Measurements from ENCODE around the gene FGF19. TPM values are rescaled to one million over a fixed set of nuclear protein-coding genes. Genes with fewer than 3 reads are reported as not detected.
"Not testable (repeated sequence)": the region's sequence is repeated elsewhere in the genome, so short reads cannot be mapped to it uniquely, and the experiment has no call there.

The FGF19 gene
- total RNA-seq, 1 experiment from 2014 or later: not detected

DNA sequence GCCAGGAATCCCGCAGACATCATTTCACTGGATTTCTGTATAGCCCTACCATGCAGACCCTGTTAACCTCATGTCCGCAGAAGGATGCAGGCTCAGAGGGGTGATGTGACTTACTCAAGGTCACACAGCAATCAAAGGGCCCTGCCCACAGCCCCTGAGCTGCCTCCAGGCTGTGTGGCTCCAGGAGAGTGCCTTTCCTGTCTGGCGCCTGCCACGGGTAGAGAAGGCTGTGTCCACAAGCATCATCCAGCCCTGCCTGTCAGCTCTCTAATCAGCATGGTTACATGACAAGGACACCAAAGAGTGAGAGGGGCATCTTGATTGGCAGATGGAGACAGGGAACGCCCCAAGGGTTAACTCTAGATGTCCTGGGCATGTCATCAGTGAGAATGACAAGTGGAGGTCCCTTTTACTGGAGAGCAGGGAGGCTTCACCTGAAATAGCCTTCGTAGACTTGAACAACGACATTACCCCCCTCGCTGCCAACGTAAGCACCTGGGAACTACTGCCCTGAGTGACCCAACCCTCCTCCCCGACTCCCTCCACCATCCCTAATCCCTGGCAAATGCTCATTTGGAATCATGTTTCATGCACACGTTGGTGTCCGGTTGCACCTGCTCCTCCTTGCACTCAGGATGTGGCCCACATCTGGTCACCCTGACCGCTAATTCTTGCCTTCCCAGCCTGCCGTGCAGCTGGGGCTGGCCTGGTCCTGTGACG is 6.9 kb downstream of the FGF19 start:
- no peak for DNase-seq (ENCODE audit: low spot score)

DNA sequence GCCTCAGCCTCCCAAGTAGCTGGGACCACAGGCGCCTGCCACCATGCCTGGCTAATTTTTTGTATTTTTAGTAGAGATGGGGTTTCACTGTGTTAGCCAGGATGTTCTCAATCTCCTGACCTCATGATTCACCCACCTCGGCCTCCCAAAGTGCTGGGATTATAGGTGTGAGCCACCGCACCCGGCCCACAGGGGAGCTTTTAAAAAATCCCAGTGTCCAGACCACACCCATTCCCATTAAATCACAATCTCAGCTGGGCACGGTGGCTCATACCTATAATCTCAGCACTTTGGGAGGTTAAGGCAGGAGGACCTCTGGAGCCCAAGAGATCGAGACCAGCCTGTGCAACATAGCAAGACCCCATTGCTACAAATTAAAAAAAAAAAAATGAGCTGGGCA is 7.8 kb downstream of the FGF19 start:
- DNase-seq (ENCODE audit: low spot score): not testable (repeated sequence)

DNA sequence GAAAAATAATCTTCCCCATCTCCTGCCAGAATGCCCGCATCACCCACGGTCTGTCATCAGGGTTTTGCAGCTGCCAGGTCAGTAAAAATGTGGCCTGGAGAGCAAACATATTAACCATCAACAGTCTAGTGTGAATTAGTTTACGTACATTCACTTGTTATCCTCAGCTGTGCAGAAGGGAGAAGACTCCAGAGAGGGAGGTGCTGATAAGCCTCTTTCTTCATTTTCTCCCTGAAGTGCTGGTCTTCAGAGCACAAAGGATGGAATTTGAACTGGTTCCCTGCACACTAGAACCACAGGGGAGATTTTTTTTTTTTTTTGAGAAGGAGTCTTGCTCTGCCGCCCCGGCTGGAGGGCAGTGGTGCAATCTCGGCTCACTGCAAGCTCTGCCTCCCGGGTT is 8.2 kb downstream of the FGF19 start:
- DNase-seq (ENCODE audit: low spot score): no peak

DNA sequence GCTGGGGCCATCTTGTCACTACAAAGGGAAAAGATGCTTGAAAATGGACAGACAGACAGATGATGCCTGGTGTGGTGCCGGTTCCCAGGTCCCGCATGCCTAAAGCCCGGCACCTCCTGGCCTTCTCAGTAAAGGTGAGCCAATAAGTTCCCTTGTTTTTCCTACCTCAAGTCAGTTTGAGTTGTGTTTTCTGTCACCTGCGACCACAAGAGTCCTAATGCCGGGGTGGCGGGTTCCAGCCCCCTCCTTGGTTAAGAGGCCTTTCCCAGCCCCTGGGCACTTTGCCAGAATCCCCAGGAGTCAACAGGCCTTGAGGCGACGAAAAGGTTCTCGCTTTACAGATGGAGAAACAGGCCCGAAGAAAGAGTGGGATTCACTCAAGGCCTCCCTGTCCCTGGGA is 9.0 kb downstream of the FGF19 start:
- DNase-seq (ENCODE audit: low spot score): no peak

DNA sequence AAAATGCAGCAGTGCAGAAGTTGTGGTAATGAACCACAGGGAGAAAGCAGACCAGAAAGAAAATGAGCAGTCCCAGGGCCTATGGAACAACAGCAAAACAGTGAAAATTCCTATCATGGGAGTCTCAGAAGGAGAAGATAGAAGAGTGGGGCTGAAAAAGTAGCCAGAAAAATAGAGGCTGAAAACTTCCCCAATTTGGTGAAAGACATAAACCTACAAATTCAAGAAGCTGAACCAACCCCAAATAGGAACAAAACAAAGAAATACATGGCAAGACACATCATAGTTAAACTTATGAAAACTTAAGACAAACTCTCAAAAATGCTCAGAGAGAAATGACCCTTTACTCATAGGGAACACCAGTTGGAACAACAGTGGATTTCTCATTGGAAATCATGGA is 11.4 kb downstream of the FGF19 start:
- DNase-seq (ENCODE audit: low spot score): no peak

DNA sequence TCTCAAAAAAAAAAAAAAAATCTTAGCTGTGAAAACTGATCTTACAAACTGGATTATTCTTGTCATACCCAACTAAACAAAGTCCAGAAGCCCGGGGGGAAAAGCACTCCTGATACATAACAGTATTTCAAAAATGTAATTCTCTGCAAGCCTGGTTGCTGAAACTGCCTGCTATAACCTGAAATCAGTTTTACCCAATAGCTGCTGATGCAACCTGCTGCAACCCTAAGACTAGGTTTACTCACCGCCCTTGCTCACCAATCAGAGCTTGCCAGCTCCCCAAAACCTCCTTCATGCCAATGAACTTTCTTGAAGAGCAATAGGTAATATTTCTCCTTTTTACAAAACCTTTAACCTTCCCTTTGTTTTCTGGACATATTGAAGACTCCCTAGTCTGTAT is 12.4 kb downstream of the FGF19 start:
- DNase-seq (ENCODE audit: low spot score): no peak

DNA sequence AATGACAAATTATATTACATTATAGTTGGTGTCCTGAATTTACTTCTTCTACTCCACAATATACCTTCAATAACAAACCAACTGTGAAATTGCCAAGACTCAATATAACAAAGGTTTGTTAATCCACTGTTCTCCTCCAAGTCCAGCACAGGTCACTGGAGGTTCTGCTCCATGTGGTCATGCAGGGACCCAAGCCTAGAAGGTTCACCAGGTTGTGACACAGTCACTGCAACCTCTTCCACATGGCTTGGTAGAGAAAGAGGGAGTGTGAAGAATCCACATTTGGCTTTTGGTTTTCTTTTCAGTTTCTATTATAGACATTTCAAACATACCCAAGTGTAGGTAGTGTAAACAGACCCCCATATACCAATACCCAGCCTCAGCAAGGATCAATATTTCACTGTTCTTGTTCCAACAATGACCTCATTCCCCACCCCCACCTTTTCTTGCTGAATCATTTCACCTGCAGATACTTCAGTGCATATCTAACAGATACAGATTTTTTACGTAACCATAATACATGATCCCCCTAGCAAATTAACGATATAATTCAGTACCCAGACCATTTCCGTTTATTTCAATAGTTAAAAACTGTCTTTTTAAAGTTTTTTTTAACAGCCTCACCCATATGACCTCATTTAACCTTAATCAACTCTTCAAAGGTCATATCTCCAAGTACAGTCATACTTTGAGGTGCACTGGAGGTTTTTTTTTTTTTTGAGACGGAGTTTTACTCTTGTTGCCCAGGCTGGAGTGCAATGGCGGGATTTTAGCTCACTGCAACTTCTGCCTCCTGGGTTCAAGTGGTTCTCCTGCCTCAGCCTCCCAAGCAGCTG is 14.1 kb downstream of the FGF19 start:
- no peak for DNase-seq (ENCODE audit: low spot score)

DNA sequence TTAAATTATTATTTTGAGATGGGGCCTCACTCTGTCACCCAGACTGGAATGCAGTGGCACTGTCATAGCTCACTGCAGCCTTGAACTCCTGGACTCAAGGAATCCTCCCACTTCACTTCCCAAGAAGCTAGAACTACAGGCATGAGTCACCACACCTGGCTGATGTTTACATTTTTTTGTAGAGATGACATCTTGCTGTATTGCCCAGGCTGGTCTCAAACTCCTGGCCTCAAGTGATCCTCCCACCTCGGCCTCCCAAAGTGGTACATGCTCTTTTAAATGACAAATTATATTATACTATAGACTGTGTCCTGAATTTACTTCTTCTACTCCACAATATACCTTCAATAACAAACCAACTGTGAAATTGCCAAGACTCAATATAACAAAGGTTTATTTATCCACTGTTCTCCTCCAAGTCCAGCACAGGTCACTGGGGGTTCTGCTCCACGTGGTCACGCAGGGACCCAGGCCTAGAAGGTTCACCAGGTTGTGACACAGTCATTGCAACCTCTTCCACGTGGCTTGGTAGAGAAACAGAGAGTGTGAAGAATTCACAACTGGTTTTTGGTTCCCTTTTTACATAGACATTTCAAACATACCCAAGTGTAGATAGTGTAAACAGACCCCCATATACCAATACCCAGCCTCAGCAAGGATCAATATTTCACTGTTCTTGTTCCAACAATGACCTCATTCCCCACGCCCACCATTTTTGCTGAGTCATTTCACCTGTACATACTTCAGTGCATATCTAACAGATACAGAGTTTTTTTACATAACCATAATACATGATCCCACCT is 15.7 kb downstream of the FGF19 start:
- not testable (repeated sequence) for DNase-seq (ENCODE audit: low spot score)

DNA sequence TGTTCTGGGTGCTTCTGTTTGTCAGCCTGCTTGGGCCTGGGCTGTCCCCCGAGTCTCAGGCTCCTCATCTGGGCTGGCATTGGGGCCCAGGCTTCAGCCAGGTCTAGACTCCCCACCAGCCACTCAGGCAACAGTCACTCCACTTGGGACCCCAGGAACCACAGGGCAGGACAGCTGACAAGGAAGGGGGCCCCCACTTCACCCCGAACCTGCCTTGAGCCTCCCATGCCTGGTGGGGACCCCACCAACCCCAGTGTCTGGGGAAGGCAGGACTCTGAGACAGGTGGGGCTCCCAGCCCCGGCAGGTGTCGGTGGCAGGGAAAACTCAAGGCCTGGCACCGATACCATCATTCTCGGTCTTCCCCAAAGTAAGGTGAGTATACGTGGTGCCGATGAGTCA is 17.0 kb downstream of the FGF19 start:
- no peak for DNase-seq (ENCODE audit: low spot score)

DNA sequence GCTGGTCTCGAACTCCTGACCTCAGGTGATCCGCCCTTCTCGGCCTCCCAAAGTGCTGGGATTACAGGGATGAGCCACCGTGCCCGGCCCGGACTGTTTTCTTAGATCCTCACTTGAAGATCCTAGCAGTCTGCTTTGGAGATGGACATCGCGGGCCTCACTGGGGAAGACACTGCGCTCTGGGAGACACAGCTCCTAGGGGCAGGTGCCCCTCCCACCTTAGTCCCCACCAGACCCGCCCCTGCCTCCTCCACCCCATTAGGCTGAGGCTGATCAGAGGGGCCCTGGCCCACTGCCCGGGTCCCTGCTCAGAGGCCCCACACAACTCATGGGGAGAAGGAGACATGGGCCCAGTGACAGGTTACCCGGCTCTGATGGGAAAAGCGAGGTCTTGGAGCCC is 17.4 kb downstream of the FGF19 start:
- no peak for DNase-seq (ENCODE audit: low spot score)

DNA sequence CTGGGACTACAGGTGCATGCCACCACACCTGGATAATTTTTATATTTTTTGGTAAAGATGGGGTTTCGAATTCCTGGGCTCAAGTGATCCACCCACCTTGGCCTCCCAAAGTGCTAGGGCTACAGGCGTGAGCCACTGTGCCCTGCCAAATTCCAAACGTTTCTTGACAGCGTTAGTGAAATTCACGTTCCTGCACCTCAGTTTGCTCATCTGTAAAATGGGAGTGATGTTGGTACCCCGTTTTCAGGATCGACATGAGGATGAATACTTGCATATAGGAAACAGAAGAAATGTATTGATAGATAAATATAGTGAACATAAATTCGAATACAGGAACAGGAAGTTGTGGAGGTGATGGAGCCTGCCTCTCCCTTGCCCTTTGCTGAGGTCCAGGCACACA is 18.5 kb downstream of the FGF19 start:
- no peak for DNase-seq (ENCODE audit: low spot score)

DNA sequence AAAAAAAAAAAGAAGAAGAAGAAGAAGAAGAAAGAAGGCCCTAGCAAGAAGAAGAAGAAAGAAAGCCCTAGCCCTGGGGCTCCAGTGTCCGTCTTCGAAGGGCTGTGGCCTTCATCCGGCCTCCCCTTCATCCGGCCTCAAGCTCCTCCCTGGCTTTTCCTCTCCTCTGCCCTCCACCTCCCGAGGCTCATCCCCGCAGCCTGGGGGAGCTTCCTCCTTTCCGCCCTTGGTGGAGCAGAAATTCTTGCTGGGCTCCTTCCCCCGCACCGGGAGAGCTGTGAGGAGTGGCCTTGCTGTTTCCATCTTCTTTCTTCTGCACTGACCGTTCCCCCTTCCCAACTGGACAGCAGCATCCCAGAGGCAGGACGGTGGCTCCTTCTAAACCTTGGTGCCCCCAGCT is 19.2 kb downstream of the FGF19 start:
- no peak for DNase-seq (ENCODE audit: low spot score)

DNA sequence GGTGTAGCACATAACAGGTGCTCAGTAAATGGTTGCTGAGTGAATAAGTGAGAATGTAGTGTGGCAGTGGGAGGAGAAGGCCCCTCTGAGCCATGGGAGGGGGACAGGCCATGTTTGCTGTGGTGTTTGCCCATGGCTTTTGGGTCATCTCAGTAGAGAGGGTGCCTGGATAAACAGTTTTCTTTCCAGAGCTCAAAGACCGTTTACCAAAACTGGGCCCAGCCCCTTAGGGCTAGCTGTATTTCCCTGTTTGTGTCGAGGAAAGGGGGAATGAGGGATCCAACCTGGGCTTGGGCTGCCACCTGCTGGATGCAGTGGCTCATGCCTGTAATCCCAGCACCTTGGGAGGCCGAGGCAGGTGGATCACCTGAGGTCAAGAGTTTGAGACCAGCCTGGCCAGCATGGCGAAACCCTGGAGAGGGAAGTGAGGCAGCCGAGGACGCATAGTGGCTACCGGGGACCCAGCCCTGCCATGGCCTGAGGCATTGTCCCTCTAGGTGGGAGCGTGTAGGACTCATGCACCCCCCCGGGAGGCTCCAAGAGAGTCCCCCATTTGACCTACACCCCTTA is 20.0 kb downstream of the FGF19 start:
- DNase-seq (ENCODE audit: low spot score): peak; percentile 29

DNA sequence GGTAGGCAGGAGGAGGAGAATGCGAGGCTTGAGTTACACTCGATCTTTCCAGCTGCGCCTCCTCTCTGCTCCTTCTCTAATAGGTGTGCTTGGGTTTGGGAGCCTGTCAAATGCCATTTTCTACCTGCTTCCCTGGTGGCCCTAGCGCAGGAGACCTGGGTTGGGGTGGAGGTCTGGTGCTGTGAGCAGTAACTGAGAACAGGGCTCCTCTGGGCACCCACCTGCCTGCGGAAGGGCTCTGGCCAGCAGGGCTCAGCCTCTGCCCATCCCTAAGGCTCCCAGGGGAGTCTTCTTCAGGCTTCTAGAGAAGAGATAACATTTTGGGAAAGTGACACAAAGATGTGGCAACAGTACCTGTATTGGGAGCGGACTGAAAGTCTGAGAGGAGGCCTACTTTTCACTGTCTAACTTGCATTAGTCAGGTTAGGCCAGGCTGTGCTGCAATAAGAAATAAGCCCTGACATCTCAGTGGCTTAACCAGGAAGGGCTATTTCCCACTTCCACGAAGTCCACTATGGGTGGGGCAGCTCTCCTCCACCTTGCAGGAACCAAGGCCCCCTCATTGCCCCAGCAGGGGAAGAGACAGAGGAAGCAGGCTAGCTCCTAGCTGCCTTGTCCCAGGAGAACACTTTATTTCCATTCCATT is 21.0 kb downstream of the FGF19 start:
- no peak for DNase-seq (ENCODE audit: low spot score)

DNA sequence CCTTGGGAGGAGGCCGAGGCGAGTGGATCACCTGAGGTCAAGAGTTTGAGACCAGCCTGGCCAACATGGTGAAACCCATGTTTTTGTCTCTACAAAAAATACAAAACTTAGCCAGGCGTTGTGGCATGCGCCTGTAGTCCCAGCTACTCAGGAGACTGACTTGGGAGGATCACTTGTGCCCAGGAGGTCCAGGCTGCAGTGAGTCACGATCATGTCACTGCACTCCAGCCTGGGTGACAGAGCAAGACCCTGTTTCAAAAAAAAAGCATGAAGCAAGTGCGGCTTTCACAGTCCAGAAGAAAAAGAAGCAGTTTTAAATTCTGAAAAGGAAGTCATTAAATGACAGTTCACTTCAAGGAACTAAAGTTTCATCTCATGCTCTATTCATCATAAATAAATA is 21.6 kb downstream of the FGF19 start:
- peak; percentile 43 for DNase-seq (ENCODE audit: low spot score)

DNA sequence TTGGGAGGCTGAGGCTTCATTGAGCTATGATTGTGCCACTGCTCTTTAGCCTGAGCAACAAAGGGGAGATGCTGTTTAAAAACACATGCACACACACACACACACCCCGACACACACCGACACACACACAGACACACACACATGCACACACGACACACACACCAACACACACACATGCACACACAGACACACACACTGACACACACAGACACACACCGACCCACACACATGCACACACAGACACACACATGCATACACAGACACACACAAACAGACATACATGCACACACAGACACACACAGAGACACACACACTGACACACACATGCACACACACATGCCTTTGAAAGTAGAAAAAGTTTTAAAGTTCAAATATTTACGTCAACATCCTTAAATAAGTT is 23.1 kb downstream of the FGF19 start:
- no peak for DNase-seq (ENCODE audit: low spot score)

DNA sequence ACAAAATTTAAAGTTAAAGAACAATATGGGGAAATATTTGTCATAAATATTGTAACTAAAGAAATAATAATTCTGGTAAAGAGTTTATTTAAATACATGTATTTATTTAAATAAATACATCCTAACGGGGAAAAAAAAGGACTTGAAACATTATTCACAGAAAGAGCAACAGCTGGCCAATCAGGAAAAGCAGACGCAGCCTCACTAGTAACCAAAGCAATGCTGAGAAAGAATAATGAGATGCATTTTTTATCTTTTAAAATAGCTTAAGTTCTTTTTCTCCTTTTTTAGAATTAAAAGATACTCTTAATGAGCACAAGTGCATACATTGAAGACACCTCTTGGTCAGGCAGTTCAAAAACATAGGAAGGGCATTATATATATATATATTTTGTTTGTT is 26.1 kb downstream of the FGF19 start:
- no peak for DNase-seq (ENCODE audit: low spot score)

DNA sequence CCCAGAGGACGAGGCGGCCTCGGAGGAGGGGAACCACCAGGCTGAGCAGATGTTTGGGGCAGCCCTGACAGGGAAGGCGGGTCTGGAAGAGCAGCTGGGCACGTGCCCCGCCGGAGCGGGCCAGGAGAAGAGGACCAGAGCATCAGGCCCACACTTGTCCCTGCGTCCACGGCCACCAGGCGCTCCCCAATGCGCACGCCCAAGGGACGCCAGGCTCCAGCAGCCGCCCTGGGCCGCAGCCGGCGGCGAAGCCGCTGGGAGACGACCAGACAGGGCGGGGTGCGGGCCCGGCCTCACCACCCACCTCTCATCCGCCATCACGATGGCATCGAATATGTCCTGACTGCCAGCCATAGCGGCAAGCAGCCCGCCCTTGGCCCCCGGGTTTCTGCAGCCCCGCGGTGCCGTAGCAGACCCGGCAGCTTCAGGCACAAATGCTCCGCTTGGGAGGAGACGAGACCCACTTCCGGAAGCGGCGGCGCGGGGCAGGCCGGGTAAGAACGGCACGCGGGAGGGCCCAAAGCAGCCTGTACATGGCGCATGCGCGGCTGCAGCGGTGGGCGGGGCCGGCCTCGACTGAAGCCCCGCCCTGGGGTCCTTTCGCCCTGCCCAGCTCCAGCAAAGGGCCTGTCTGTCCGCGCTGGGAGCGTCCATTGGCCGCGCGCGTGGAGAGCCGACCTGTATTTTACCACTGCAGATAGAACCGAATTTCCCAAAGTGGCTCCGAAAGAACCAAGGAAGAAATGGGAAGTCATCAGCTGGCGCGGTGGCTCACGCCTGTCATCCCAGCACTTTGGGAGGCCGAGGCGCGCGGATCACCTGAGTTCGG is 28.7 kb downstream of the FGF19 start, which contains the start of gene LTO1:
Gene LTO1, minus strand, starts transcription at position 468 of the 829 bp plus-strand sequence. Its CDS starts 114 bp downstream, at position 354.
- peak; percentile 96 for DNase-seq (ENCODE audit: low spot score)

DNA sequence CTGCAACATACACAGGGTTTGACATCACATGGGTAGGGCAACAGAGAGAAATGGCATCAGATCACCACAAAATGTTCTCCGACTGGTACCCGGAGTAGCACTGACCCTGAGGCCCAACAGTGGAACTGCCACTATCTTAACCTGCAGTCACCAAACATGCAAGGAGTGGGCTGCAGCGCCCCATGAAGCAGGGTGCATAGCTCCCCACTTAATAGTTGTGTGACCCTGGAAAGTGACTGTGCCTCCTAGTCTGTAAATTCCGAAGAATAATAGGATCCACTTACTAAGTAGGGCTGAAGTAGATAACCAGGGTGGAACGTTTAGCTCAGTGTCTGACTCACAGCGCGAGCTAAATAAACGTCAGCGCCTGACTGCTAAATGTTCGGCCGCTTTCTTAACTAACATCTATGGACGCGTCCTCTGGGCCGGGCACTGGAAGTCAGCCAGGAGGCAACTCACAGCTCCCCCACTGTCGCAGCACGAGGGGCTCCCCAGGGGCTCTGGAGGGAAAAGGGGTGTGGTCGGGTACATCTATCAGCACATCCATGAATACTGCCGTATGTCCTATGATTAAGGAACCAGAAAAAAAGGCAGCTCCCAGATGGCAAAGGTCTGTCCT is 29.4 kb downstream of the FGF19 start:
- peak; percentile 76 for DNase-seq (ENCODE audit: low spot score)
